Measurements from ENCODE around the gene ZNF429.
"Not testable (repeated sequence)": the region's sequence is repeated elsewhere in the genome, so short reads cannot be mapped to it uniquely, and the experiment has no call there.

ZNF429 gene

GRCh38 chr19:21593502-21593901, 88.1 kb downstream of the ZNF429 start:
- no peak for DNase-seq

DNA sequence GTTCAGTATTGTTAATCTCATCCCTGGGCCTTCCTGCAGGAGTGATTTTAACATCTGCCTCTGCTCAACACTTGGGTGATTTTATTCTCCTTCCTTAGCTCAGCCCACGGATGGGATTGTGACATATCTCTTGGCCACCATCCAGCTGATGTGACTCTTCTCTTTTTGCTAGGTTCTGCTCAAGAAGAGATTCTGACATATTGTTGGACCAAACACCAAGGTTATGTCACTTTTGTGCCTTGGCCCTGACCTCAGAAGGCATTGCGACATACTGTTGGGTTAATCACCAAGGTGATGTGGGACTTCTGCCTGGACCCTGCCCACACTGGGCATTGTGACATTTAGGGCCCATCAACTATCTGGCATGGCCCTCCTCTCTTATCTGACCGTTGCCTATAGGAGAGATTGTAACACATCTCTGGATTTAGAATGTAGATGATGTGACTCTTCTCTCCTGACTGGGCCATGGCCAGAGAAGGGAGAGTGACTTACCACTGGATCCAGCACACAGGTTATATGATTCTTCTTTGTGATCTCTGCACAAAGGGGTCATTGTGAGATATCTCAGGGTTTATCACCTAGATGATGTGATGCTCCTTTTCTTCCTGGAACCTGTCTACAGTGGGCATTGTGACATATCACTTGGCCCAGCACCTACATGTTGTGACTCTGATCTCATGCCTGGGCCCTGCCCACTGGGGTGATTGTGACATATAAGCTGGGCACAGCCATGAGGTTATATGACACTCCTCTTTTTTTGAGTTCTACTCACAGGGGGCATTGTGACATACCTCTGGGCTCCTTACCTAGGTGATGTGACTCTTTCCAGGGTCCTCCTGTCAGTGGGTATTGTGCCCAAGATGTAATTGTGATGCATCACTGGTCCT, 88.8 kb downstream of the ZNF429 start:
- no peak for DNase-seq

DNA sequence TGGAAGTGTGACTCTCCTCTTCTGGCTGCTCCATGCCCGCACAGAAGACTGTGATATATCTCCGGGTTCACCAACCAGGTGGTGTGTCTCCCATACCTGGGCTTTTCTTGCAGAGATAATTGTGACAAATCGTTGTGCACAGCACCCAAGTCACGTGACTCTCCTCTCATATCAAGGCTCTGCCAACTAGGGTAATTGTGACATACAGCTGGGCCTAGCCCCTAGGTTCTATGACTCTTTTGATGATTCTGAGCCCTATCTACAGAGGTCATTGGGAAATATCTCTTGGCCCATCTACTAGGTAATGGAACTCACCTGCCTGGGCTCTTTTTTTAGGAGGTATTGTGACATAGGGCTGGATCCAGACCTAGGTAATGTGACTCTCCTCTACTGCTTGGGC, 89.8 kb downstream of the ZNF429 start:
- no peak for DNase-seq

- no peak for DNase-seq
Measured at GRCh38 chr19:21602082-21602658, 96.8 kb downstream of the ZNF429 start.

DNA sequence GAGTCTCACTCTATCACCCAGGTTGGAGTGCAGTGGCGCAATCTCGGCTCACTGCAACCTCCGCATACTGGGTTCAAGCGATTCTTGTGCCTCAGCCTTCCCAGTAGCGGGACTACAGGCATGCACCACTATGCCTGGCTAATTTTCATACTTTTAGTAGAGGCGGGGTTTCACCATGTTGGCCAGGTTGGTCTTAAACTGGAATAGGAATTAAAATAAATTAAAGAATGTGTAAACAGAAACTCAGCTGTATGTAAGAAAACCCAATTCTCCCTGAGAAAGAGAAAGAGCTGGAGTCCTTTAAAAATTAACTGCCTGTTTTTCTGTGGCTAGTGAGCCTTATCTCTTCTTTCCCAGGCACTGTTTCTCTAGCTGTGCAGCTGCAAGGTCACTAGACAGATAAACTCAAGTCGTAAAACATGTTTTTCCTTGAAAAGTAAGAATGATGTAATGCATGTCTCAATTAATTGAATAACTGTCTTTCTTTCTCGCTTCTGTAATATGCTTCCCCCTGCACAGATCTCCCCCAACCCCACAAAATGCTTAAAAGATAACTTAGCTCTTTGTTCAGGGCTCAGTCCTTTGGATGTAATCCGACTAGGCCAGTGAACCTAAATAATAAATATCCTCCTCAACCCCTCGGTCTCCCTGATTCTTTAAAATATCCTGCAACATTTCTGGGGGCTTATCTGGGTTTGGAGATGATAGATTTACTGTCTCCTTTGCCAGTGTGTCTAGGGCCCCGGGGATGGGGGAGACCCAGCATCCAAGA, 97.4 kb downstream of the ZNF429 start:
- not testable (repeated sequence) for DNase-seq

DNA sequence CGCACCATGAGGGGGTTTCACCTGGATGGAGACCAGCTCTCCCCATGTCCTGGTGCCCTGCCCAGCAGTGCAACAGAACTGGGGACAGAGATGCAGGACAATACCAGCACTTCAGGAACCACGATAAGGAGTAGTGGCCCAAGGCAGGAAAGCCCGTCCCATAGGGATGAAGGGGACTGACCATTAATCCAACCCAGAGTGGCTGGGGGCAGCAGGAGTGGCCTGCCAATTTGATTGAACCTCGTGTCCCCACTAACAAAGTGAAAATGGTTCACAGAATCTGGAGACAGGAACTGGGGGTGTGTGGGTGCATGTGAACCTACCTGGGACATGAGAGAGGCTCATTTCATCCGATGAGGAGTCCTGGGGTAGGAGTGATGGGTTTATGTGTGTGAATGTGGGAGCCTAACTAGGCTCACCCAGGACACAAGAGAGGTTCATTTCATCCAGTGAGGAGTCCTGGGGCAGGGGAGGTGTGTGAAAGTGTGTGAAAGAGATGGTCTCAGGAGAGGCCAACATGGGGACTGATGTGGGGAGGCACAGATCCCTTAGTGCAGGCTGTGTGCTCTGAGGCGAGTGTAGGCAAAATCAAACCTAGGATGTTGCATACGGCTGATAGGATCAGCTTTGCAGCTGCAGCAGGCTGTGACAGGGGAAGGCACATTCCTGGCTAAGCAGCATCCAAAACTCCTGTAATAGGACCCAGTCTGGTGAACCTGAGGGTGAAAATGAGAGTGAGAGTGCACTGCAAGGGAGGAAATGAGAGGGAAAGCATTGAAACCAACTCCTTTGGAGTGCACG, 98.2 kb downstream of the ZNF429 start:
- no peak for DNase-seq

GRCh38 chr19:21604351-21604926, 99.0 kb downstream of the ZNF429 start:
- no peak for DNase-seq

Measured in SIG-M5 (cell line).